B cell (primary cell): ENCODE data around the gene ZNF385D.

Experiments used
- EZH2 ChIP-seq: IDR thresholded peaks from 2 replicates; pipeline ENCODE4 v1.6.1; 2012; ENCODE audit warnings: borderline replicate concordance, low read depth, mild to moderate bottlenecking, moderate library complexity, low read length; ENCODE audit not compliant: insufficient read depth, poor library complexity, severe bottlenecking
- TF ChIP-seq, protein P1 (sequence below): fragments of 200-600 bp; IDR thresholded peaks from one replicate; pipeline ENCODE4 v1.8.0; 2022; ENCODE audit warnings: antibody characterized with exemption, mild to moderate bottlenecking

DNA sequence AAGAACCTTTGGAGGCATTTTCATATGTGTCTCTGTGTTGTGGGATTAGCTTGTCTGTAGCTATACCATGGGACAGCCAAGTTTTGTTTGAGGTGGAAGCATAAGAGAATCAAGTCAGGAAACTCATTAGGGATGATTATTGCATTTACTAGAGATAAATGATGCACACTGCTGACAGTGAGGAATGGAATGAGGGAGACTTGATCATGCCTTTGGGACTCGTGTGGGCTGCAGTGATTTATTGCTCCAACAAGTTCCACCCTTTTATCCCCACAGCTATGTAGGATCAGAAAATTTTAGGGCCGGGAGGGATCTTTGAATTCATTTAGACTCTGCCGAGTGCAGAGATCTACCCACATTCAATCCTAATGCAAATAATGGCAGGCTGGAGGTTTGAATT lies 16.3 kb downstream of the ZNF385D start:
- TF ChIP-seq, protein P1, sequence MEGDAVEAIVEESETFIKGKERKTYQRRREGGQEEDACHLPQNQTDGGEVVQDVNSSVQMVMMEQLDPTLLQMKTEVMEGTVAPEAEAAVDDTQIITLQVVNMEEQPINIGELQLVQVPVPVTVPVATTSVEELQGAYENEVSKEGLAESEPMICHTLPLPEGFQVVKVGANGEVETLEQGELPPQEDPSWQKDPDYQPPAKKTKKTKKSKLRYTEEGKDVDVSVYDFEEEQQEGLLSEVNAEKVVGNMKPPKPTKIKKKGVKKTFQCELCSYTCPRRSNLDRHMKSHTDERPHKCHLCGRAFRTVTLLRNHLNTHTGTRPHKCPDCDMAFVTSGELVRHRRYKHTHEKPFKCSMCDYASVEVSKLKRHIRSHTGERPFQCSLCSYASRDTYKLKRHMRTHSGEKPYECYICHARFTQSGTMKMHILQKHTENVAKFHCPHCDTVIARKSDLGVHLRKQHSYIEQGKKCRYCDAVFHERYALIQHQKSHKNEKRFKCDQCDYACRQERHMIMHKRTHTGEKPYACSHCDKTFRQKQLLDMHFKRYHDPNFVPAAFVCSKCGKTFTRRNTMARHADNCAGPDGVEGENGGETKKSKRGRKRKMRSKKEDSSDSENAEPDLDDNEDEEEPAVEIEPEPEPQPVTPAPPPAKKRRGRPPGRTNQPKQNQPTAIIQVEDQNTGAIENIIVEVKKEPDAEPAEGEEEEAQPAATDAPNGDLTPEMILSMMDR = no peak
- no peak for TF ChIP-seq EZH2
